Measurements from ENCODE around the gene FABP1.

The FABP1 gene

GRCh38 chr2:88160517-88160916, 32.7 kb upstream of the FABP1 start:
- Histone ChIP-seq H3K27ac (ENCODE audit: low read length) (no peak overlapping the region), H3K4me3 (ENCODE audit: low read depth in 1 of 2, low read length in 2 of 2) (no peak overlapping the region), H3K4me2 (ENCODE audit: insufficient read depth, low read length) (no peak overlapping the region), H3K9me3 (ENCODE audit: insufficient read depth, low read length, severe bottlenecking) (no peaks in the 10 kb centered on the region), H3K9ac (ENCODE audit: low read depth, low read length) (no peak overlapping the region), H3K79me2 (ENCODE audit: insufficient read depth, low read length) (no peaks in the 10 kb centered on the region), H3K36me3 (ENCODE audit: insufficient read depth, low read length) (no peaks in the 10 kb centered on the region), H3K27me3 (ENCODE audit: insufficient read depth, low read length, poor library complexity) (no peaks in the 10 kb centered on the region), H3K4me1 (ENCODE audit: insufficient read depth, low read length) (no peaks in the 10 kb centered on the region), H4K20me1 (ENCODE audit: insufficient read depth, low read length) (no peaks in the 10 kb centered on the region), H2AFZ (ENCODE audit: low read depth, low read length) (no peak overlapping the region)
- no peak for TF ChIP-seq EZH2 (IDR thresholded peaks at IDR 0.05; ENCODE audit: borderline replicate concordance, low read depth, low read length, severe bottlenecking)
- ATAC-seq (ENCODE audit: insufficient read depth, low read depth) = no peak
- DNase-seq = no peak

- H4K20me1 ChIP-seq (ENCODE audit: insufficient read depth, low read length) = no peaks in the 10 kb centered on the region
- H3K9me3 ChIP-seq (ENCODE audit: insufficient read depth, low read length, severe bottlenecking) = no peaks in the 10 kb centered on the region
- no peaks in the 10 kb centered on the region for H3K79me2 ChIP-seq (ENCODE audit: insufficient read depth, low read length)
- H3K4me2 ChIP-seq (ENCODE audit: insufficient read depth, low read length) = no peak overlapping the region
- no peaks in the 10 kb centered on the region for H3K4me1 ChIP-seq (ENCODE audit: insufficient read depth, low read length)
- no peak overlapping the region for H3K4me3 ChIP-seq (ENCODE audit: low read depth in 1 of 2, low read length in 2 of 2)
- ATAC-seq (ENCODE audit: insufficient read depth, low read depth) (peak; percentile 78), DNase-seq (peak; percentile 69)
- H3K27me3 ChIP-seq (ENCODE audit: insufficient read depth, low read length, poor library complexity) = no peaks in the 10 kb centered on the region
- no peaks in the 10 kb centered on the region for H3K36me3 ChIP-seq (ENCODE audit: insufficient read depth, low read length)
- TF ChIP-seq CTCF (IDR thresholded peaks at IDR 0.05; ENCODE audit: borderline replicate concordance, extremely low read depth, low read length, poor library complexity, severe bottlenecking) (peak; percentile 98), EZH2 (IDR thresholded peaks at IDR 0.05; ENCODE audit: borderline replicate concordance, low read depth, low read length, severe bottlenecking) (no peak)
- H3K9ac ChIP-seq (ENCODE audit: low read depth, low read length) = no peak overlapping the region
- H3K27ac ChIP-seq (ENCODE audit: low read length) = no peak overlapping the region
- no peak overlapping the region for H2AFZ ChIP-seq (ENCODE audit: low read depth, low read length)
These were observed 32.1 kb upstream of the FABP1 start for GRCh38 chr2:88159955-88160415.

GRCh38 chr2:88159481-88159880, 31.6 kb upstream of the FABP1 start:
- H2AFZ ChIP-seq (ENCODE audit: low read depth, low read length) = no peak overlapping the region
- H3K9me3 ChIP-seq (ENCODE audit: insufficient read depth, low read length, severe bottlenecking) = no peaks in the 10 kb centered on the region
- H3K9ac ChIP-seq (ENCODE audit: low read depth, low read length) = no peak overlapping the region
- H4K20me1 ChIP-seq (ENCODE audit: insufficient read depth, low read length) = no peaks in the 10 kb centered on the region
- no peaks in the 10 kb centered on the region for H3K79me2 ChIP-seq (ENCODE audit: insufficient read depth, low read length)
- no peaks in the 10 kb centered on the region for H3K27me3 ChIP-seq (ENCODE audit: insufficient read depth, low read length, poor library complexity)
- no peak overlapping the region for H3K4me3 ChIP-seq (ENCODE audit: low read depth in 1 of 2, low read length in 2 of 2)
- no peaks in the 10 kb centered on the region for H3K36me3 ChIP-seq (ENCODE audit: insufficient read depth, low read length)
- no peak overlapping the region for H3K4me2 ChIP-seq (ENCODE audit: insufficient read depth, low read length)
- ATAC-seq (ENCODE audit: insufficient read depth, low read depth) = peak; percentile 31; the same call in 1 of the 3 replicates
- TF ChIP-seq CTCF (IDR thresholded peaks at IDR 0.05; ENCODE audit: borderline replicate concordance, extremely low read depth, low read length, poor library complexity, severe bottlenecking) (no peak), EZH2 (IDR thresholded peaks at IDR 0.05; ENCODE audit: borderline replicate concordance, low read depth, low read length, severe bottlenecking) (no peak)
- no peak overlapping the region for H3K27ac ChIP-seq (ENCODE audit: low read length)
- no peak for DNase-seq
- no peaks in the 10 kb centered on the region for H3K4me1 ChIP-seq (ENCODE audit: insufficient read depth, low read length)

- H3K4me2 ChIP-seq (ENCODE audit: insufficient read depth, low read length) = no peak overlapping the region
- no peak overlapping the region for H2AFZ ChIP-seq (ENCODE audit: low read depth, low read length)
- H3K27me3 ChIP-seq (ENCODE audit: insufficient read depth, low read length, poor library complexity) = no peaks in the 10 kb centered on the region
- no peak overlapping the region for H3K27ac ChIP-seq (ENCODE audit: low read length)
- TF ChIP-seq CTCF (IDR thresholded peaks at IDR 0.05; ENCODE audit: borderline replicate concordance, extremely low read depth, low read length, poor library complexity, severe bottlenecking) (no peak), EZH2 (IDR thresholded peaks at IDR 0.05; ENCODE audit: borderline replicate concordance, low read depth, low read length, severe bottlenecking) (no peak)
- H3K36me3 ChIP-seq (ENCODE audit: insufficient read depth, low read length) = no peaks in the 10 kb centered on the region
- peaks cover 11% of the 10 kb centered on the region for H3K9me3 ChIP-seq (ENCODE audit: insufficient read depth, low read length, severe bottlenecking)
- no peak overlapping the region for H3K9ac ChIP-seq (ENCODE audit: low read depth, low read length)
- ATAC-seq (ENCODE audit: insufficient read depth, low read depth) (no peak), DNase-seq (no peak)
- H3K79me2 ChIP-seq (ENCODE audit: insufficient read depth, low read length) = no peaks in the 10 kb centered on the region
- H3K4me1 ChIP-seq (ENCODE audit: insufficient read depth, low read length) = no peaks in the 10 kb centered on the region
- H4K20me1 ChIP-seq (ENCODE audit: insufficient read depth, low read length) = no peaks in the 10 kb centered on the region
- no peak overlapping the region for H3K4me3 ChIP-seq (ENCODE audit: low read depth in 1 of 2, low read length in 2 of 2)
These were observed 21.1 kb upstream of the FABP1 start for GRCh38 chr2:88148929-88149438.
